ENCODE results near the gene AHNAK2.

DNA sequence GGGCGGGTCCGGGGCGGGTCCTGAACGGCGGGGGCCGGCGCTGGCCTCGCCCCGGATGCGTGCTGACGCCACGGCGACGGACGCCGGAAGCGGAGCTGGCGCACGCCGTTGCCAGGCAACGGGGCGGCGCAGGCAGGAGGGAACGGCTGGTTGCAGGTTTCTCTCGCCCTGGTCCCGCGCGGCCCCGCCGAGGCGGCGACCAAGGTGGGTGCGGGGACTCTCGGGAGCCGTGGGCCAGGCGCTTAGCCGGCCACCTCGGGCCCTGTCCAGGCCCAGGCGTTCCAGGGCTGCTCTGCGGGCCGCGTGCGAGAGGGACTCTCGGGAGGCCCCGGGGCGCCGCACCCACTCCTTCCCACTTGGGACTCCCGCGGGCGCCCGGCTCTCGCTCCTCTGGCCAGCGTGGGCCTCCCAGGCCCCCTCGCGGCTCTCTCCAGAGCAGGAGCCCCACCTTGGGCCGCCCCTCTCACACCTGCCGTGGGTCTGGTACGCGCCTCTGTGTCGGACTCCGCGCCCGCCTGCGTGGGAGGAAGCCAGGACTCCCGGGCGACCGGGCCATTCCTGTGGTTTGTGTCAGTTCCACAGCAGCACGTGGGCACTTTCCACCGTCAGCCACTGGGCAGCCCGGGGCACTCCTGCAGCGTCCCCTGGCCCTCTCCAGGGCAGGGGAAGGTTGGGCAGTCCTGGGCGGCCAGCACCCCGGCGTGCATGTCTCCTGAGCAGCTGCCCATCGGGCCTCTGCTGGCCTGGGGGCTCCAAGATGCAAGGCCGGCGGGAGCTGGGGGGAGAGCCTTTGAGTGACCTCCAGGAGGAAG is 7.7 kb upstream of the AHNAK2 start, which contains the start of gene CLBA1:
- TF ChIP-seq, protein P1, sequence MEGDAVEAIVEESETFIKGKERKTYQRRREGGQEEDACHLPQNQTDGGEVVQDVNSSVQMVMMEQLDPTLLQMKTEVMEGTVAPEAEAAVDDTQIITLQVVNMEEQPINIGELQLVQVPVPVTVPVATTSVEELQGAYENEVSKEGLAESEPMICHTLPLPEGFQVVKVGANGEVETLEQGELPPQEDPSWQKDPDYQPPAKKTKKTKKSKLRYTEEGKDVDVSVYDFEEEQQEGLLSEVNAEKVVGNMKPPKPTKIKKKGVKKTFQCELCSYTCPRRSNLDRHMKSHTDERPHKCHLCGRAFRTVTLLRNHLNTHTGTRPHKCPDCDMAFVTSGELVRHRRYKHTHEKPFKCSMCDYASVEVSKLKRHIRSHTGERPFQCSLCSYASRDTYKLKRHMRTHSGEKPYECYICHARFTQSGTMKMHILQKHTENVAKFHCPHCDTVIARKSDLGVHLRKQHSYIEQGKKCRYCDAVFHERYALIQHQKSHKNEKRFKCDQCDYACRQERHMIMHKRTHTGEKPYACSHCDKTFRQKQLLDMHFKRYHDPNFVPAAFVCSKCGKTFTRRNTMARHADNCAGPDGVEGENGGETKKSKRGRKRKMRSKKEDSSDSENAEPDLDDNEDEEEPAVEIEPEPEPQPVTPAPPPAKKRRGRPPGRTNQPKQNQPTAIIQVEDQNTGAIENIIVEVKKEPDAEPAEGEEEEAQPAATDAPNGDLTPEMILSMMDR (conservative IDR thresholded peaks at IDR 0.05) = no peak
- TF ChIP-seq ZFX (IDR thresholded peaks at IDR 0.05) = peak; percentile 59; the same call in 1 of the 2 replicates
